ENCODE results near the gene ZNF711. TPM values are rescaled to one million over a fixed set of nuclear protein-coding genes. Genes with fewer than 3 reads are reported as not detected.

Gene ZNF711
- 0.38 and 0.43 TPM in 2 replicates for total RNA-seq (2014; rRNA removed; shearing (Covaris generic))
- polyA plus RNA-seq (2016; fragmentation: Nextera tagmentation; extraction: Ambion mirVana) = 0.20 and 0.29 TPM in 2 replicates

- DNase-seq = peak; percentile 29
- H4K20me1 ChIP-seq (ENCODE audit: insufficient read depth) = no peaks in the 10 kb centered on the region
- H3F3A ChIP-seq (ENCODE audit: insufficient read depth) = no peaks in the 10 kb centered on the region
- H3K79me2 ChIP-seq (ENCODE audit: insufficient read depth) = no peaks in the 10 kb centered on the region
- H3K9me2 ChIP-seq (ENCODE audit: insufficient read depth) = no peaks in the 10 kb centered on the region
- peak within 1 kb of the TSS; percentile 67 for H3K4me3 ChIP-seq
- TF ChIP-seq EZH2 (IDR thresholded peaks at IDR 0.05; ENCODE audit: insufficient read depth, poor library complexity, severe bottlenecking) (no peak), EZH2phosphoT487 (IDR thresholded peaks at IDR 0.05; ENCODE audit: insufficient read depth, low read depth) (no peak)
- in situ Hi-C loops (cut with MboI) = no loop called here
- H3K4me2 ChIP-seq (ENCODE audit: unreplicated experiment) = peak within 1 kb of the TSS; percentile 71
- no peaks in the 10 kb centered on the region for H3K4me1 ChIP-seq (ENCODE audit: insufficient read depth)
- no peak within 1 kb of the TSS for H3K27ac ChIP-seq
- WGBS, 2 experiments (ENCODE audit: low coverage in 1 of 2, low lambda C conversion rate in 2 of 2, missing lambda C conversion rate in 2 of 2) = 2 to 3% methylated on average over 24 to 57 of the region's 65 CpGs
- H3K27me3 ChIP-seq (replicated peaks; ENCODE audit: insufficient read depth) = no peaks in the 10 kb centered on the region
- peak within 1 kb of the TSS; percentile 81 for H2AFZ ChIP-seq
- no peaks in the 10 kb centered on the region for H3K36me3 ChIP-seq (ENCODE audit: low read depth)
- H3K9ac ChIP-seq = peak within 1 kb of the TSS; percentile 36
- no peaks in the 10 kb centered on the region for H3K9me3 ChIP-seq (ENCODE audit: low read depth)
Measured at GRCh38 chrX:85243761-85244449, at the start of gene ZNF711, which contains the start of gene SATL1. TSS of gene ZNF711 (plus strand) at chrX:85243991. CDS start at chrX:85247573, 3,582 bp downstream. TSS of gene SATL1 (minus strand) at chrX:85243779. CDS start at chrX:85108968, 134,811 bp downstream.

GRCh38 chrX:85196319-85196718, 47.5 kb upstream of the ZNF711 start:
- no peak overlapping the region for H3K4me2 ChIP-seq (ENCODE audit: unreplicated experiment)
- WGBS, 2 experiments (ENCODE audit: low coverage in 1 of 2, low lambda C conversion rate in 2 of 2, missing lambda C conversion rate in 2 of 2) = 17 to 32% methylated on average over 1 of the region's 1 CpG
- no peaks in the 10 kb centered on the region for H3F3A ChIP-seq (ENCODE audit: insufficient read depth)
- H3K79me2 ChIP-seq (ENCODE audit: insufficient read depth) = no peaks in the 10 kb centered on the region
- H3K36me3 ChIP-seq (ENCODE audit: low read depth) = no peaks in the 10 kb centered on the region
- H3K27ac ChIP-seq = no peak overlapping the region
- TF ChIP-seq EZH2phosphoT487 (IDR thresholded peaks at IDR 0.05; ENCODE audit: insufficient read depth, low read depth) (no peak), EZH2 (IDR thresholded peaks at IDR 0.05; ENCODE audit: insufficient read depth, poor library complexity, severe bottlenecking) (no peak)
- no peaks in the 10 kb centered on the region for H4K20me1 ChIP-seq (ENCODE audit: insufficient read depth)
- H3K9ac ChIP-seq = no peak overlapping the region
- no peaks in the 10 kb centered on the region for H3K27me3 ChIP-seq (replicated peaks; ENCODE audit: insufficient read depth)
- H3K9me2 ChIP-seq (ENCODE audit: insufficient read depth) = no peaks in the 10 kb centered on the region
- H3K9me3 ChIP-seq (ENCODE audit: low read depth) = no peaks in the 10 kb centered on the region
- in situ Hi-C loops (cut with MboI) = no loop called here
- H3K4me1 ChIP-seq (ENCODE audit: insufficient read depth) = no peaks in the 10 kb centered on the region
- DNase-seq = no peak
- H3K4me3 ChIP-seq = no peak overlapping the region
- no peak overlapping the region for H2AFZ ChIP-seq

- H3K9me3 ChIP-seq (ENCODE audit: low read depth) = no peaks in the 10 kb centered on the region
- no peak overlapping the region for H3K4me3 ChIP-seq
- in situ Hi-C loops (cut with MboI) = no loop called here
- H2AFZ ChIP-seq = no peak overlapping the region
- H3K9ac ChIP-seq = no peak overlapping the region
- H3K4me1 ChIP-seq (ENCODE audit: insufficient read depth) = no peaks in the 10 kb centered on the region
- no peak for DNase-seq
- no peaks in the 10 kb centered on the region for H3K9me2 ChIP-seq (ENCODE audit: insufficient read depth)
- H3K36me3 ChIP-seq (ENCODE audit: low read depth) = no peaks in the 10 kb centered on the region
- 35 to 45% methylated on average over 6 to 7 of the region's 8 CpGs for WGBS, 2 experiments (ENCODE audit: low coverage in 1 of 2, low lambda C conversion rate in 2 of 2, missing lambda C conversion rate in 2 of 2)
- H3K79me2 ChIP-seq (ENCODE audit: insufficient read depth) = no peaks in the 10 kb centered on the region
- TF ChIP-seq EZH2phosphoT487 (IDR thresholded peaks at IDR 0.05; ENCODE audit: insufficient read depth, low read depth) (no peak), EZH2 (IDR thresholded peaks at IDR 0.05; ENCODE audit: insufficient read depth, poor library complexity, severe bottlenecking) (no peak)
- no peaks in the 10 kb centered on the region for H4K20me1 ChIP-seq (ENCODE audit: insufficient read depth)
- no peaks in the 10 kb centered on the region for H3K27me3 ChIP-seq (replicated peaks; ENCODE audit: insufficient read depth)
- no peaks in the 10 kb centered on the region for H3F3A ChIP-seq (ENCODE audit: insufficient read depth)
- H3K4me2 ChIP-seq (ENCODE audit: unreplicated experiment) = no peak overlapping the region
- H3K27ac ChIP-seq = no peak overlapping the region
Measured at GRCh38 chrX:85203461-85203970, 40.3 kb upstream of the ZNF711 start.

- Histone ChIP-seq H3K36me3 (ENCODE audit: low read depth) (no peaks in the 10 kb centered on the region), H3F3A (ENCODE audit: insufficient read depth) (no peaks in the 10 kb centered on the region), H4K20me1 (ENCODE audit: insufficient read depth) (no peaks in the 10 kb centered on the region), H3K9me3 (ENCODE audit: low read depth) (no peaks in the 10 kb centered on the region), H3K27me3 (replicated peaks; ENCODE audit: insufficient read depth) (no peaks in the 10 kb centered on the region), H3K4me1 (ENCODE audit: insufficient read depth) (no peaks in the 10 kb centered on the region), H3K9ac (no peak overlapping the region), H2AFZ (no peak overlapping the region), H3K79me2 (ENCODE audit: insufficient read depth) (no peaks in the 10 kb centered on the region), H3K4me2 (ENCODE audit: unreplicated experiment) (no peak overlapping the region), H3K4me3 (no peak overlapping the region), H3K27ac (no peak overlapping the region), H3K9me2 (ENCODE audit: insufficient read depth) (no peaks in the 10 kb centered on the region)
- no peak for DNase-seq
- no peak for TF ChIP-seq EZH2phosphoT487 (IDR thresholded peaks at IDR 0.05; ENCODE audit: insufficient read depth, low read depth)
- TF ChIP-seq EZH2 (IDR thresholded peaks at IDR 0.05; ENCODE audit: insufficient read depth, poor library complexity, severe bottlenecking) = no peak
- 20 to 22% methylated on average over 3 of the region's 3 CpGs for WGBS, 2 experiments (ENCODE audit: low coverage in 1 of 2, low lambda C conversion rate in 2 of 2, missing lambda C conversion rate in 2 of 2)
- in situ Hi-C loops (cut with MboI) = no loop called here
Measured at GRCh38 chrX:85213792-85214530, 29.8 kb upstream of the ZNF711 start.

Data from GM23248 (cell line).